ENCODE results near the gene C1RL. TPM values are rescaled to one million over a fixed set of nuclear protein-coding genes. Genes with fewer than 3 reads are reported as not detected.

The C1RL gene
- total and polyA plus RNA-seq, 2 of the 4 experiments (the other 2 are of a cell fraction) = 9.1 to 12.3 TPM

- Histone ChIP-seq H3K4me2 (ENCODE audit: low read depth, low read length) (peak overlapping the region; percentile 18; the same call in 1 of the 2 replicates), H3K27ac (ENCODE audit: insufficient read depth, low read length) (peak overlapping the region; percentile 87; the same call in 1 of the 2 replicates), H2BK120ac (ENCODE audit: low read depth, low read length) (peak overlapping the region; percentile 72), H3K4me1 (ENCODE audit: control insufficient read depth, insufficient read depth, low read length) (peaks cover 17% of the 10 kb centered on the region), H3K9me3 (ENCODE audit: control insufficient read depth, insufficient read depth, low read length) (no peaks in the 10 kb centered on the region), H3K18ac (ENCODE audit: low read depth, low read length) (peak overlapping the region; percentile 72), H4K5ac (ENCODE audit: low read depth, low read length) (peak overlapping the region; percentile 47), H3K56ac (ENCODE audit: extremely low read depth, insufficient read depth, low read length) (no peak overlapping the region), H3K4me3 (ENCODE audit: insufficient read depth, low read depth, low read length) (no peak overlapping the region), H2AFZ (replicated peaks; ENCODE audit: low read length, poor library complexity) (no peak overlapping the region), H3K36me3 (ENCODE audit: control insufficient read depth, insufficient read depth, low read length) (peaks cover 12% of the 10 kb centered on the region), H3K9ac (ENCODE audit: low read depth, low read length) (no peak overlapping the region), H3K14ac (replicated peaks; ENCODE audit: low read depth, low read length) (peak overlapping the region; percentile 80), H3K27me3 (ENCODE audit: control insufficient read depth, insufficient read depth, low read length) (no peaks in the 10 kb centered on the region), H3K9me1 (ENCODE audit: insufficient read depth, low read length) (peaks cover 19% of the 10 kb centered on the region), H2AK5ac (ENCODE audit: low read depth, low read length) (peak overlapping the region; percentile 92), H3K23ac (ENCODE audit: low read depth, low read length) (peak overlapping the region; percentile 63; the same call in 1 of the 2 replicates), H4K91ac (ENCODE audit: insufficient read depth, low read depth, low read length) (peak overlapping the region; percentile 61), H3K4ac (ENCODE audit: low read depth, low read length) (peak overlapping the region; percentile 77), H3K79me1 (ENCODE audit: low read depth in 1 of 2, low read length in 2 of 2) (no peaks in the 10 kb centered on the region), H4K20me1 (ENCODE audit: insufficient read depth, low read length) (peaks cover 4% of the 10 kb centered on the region; the same call in 1 of the 2 replicates), H2BK5ac (ENCODE audit: low read depth, low read length, poor library complexity, severe bottlenecking) (peak overlapping the region; percentile 77), H2BK15ac (ENCODE audit: low read depth, low read length) (peak overlapping the region; percentile 48; the same call in 2 of the 3 replicates), H2AK9ac (replicated peaks; ENCODE audit: low read depth, low read length, poor library complexity) (peak overlapping the region; percentile 2), H4K8ac (ENCODE audit: low read depth in 2 of 2, low read length in 2 of 2) (peak overlapping the region; percentile 1 to 20; a peak in 2 of 4 replicates), H2BK20ac (ENCODE audit: low read depth, low read length) (peak overlapping the region; percentile 81)
- in situ Hi-C loops (cut with MboI; ENCODE audit: low sequenced_read_pairs) = no loop called here
- TF ChIP-seq RFX5 (IDR thresholded peaks at IDR 0.05; ENCODE audit: low read depth, low read length) (no peak), BHLHE40 (IDR thresholded peaks at IDR 0.05; ENCODE audit: low read depth, low read length) (no peak), MXI1 (IDR thresholded peaks at IDR 0.05; ENCODE audit: borderline replicate concordance, low read depth, low read length) (no peak), ELK1 (IDR thresholded peaks at IDR 0.05; ENCODE audit: borderline replicate concordance, low read depth, low read length) (no peak), USF2 (IDR thresholded peaks at IDR 0.05; ENCODE audit: low read depth, low read length) (no peak), RCOR1 (IDR thresholded peaks at IDR 0.05; ENCODE audit: insufficient replicate concordance, low read length) (no peak)
- ChIA-PET POLR2A (ENCODE audit: unreplicated experiment) (interaction anchor here (0.6 kb wide), 1 partner anchor 179 kb away, joined by 5 read pairs; no protein-coding TSS in a partner anchor), CTCF (interaction anchor here (1.2 kb wide), 1 partner anchor 18 kb away, joined by 3 read pairs; no protein-coding TSS in a partner anchor)
- ATAC-seq (ENCODE audit: low read depth) = no peak
- no CpG with 5 or more reads among the region's 4 CpGs for WGBS, 2 experiments (ENCODE audit: extremely low coverage in 2 of 2, insufficient read length in 1 of 2)
- intact Hi-C loops (cut with micrococcal nuclease) = no loop called here
- dilution Hi-C loops (cut with HindIII; ENCODE audit: low sequenced_read_pairs, unreplicated experiment) = no loop called here
- DNase-seq = no peak
- no TSS peak for BruUV-seq (replicated peaks)
Measured at GRCh38 chr12:7076493-7076892, 32.5 kb downstream of the C1RL start.

Data from IMR-90 (cell line).